ENCODE measurements around the gene SMLR1. TPM values are rescaled to one million over a fixed set of nuclear protein-coding genes. Genes with fewer than 3 reads are reported as not detected.

SMLR1 gene
- total and polyA plus RNA-seq, 7 donors: not detected

- no peaks in the 10 kb centered on the region for H3K4me1 ChIP-seq
- H3K27ac ChIP-seq: no peak overlapping the region
- H3K27me3 ChIP-seq (ENCODE audit: insufficient read depth in 3 of 3, low read length in 2 of 3): no peaks in the 10 kb centered on the region
- H3K4me3 ChIP-seq: no peak overlapping the region
- WGBS, 3 donors: 54 to 62% (median 57%) methylated on average over 7 of the region's 7 CpGs
- no peak for ATAC-seq
- no peaks in the 10 kb centered on the region for H3K9me3 ChIP-seq
- intact Hi-C loops (cut with DNase I): loop anchor here in 1 of 2 donors (10.0 kb wide), 1 partner anchor 522 kb away; no protein-coding TSS in a partner anchor
- H3K36me3 ChIP-seq (ENCODE audit: insufficient read depth in 1 of 2, low read depth in 1 of 2): no peaks in the 10 kb centered on the region
- DNase-seq: no peak
- TF ChIP-seq, protein P1, sequence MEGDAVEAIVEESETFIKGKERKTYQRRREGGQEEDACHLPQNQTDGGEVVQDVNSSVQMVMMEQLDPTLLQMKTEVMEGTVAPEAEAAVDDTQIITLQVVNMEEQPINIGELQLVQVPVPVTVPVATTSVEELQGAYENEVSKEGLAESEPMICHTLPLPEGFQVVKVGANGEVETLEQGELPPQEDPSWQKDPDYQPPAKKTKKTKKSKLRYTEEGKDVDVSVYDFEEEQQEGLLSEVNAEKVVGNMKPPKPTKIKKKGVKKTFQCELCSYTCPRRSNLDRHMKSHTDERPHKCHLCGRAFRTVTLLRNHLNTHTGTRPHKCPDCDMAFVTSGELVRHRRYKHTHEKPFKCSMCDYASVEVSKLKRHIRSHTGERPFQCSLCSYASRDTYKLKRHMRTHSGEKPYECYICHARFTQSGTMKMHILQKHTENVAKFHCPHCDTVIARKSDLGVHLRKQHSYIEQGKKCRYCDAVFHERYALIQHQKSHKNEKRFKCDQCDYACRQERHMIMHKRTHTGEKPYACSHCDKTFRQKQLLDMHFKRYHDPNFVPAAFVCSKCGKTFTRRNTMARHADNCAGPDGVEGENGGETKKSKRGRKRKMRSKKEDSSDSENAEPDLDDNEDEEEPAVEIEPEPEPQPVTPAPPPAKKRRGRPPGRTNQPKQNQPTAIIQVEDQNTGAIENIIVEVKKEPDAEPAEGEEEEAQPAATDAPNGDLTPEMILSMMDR (IDR thresholded peaks at IDR 0.05): no peak
Measured at GRCh38 chr6:130847001-130847910, 20.1 kb downstream of the SMLR1 start.

GRCh38 chr6:130848945-130849344 is 21.7 kb downstream of the SMLR1 start:
- Histone ChIP-seq H3K27me3 (ENCODE audit: insufficient read depth in 3 of 3, low read length in 2 of 3) (no peaks in the 10 kb centered on the region), H3K27ac (no peak overlapping the region), H3K4me1 (no peaks in the 10 kb centered on the region), H3K4me3 (no peak overlapping the region), H3K36me3 (ENCODE audit: insufficient read depth in 1 of 2, low read depth in 1 of 2) (no peaks in the 10 kb centered on the region), H3K9me3 (no peaks in the 10 kb centered on the region)
- intact Hi-C loops (cut with DNase I): loop anchor here in 1 of 2 donors (10.0 kb wide), 1 partner anchor 524 kb away; no protein-coding TSS in a partner anchor
- TF ChIP-seq, protein P1 (IDR thresholded peaks at IDR 0.05): no peak
- 83 to 89% (median 86%) methylated on average over 2 of the region's 2 CpGs for WGBS, 3 donors
- DNase-seq (no peak), ATAC-seq (no peak)

- TF ChIP-seq, protein P1 (IDR thresholded peaks at IDR 0.05): no peak
- DNase-seq (no peak), ATAC-seq (no peak)
- Histone ChIP-seq H3K4me3 (no peak overlapping the region), H3K4me1 (no peaks in the 10 kb centered on the region), H3K36me3 (ENCODE audit: insufficient read depth in 1 of 2, low read depth in 1 of 2) (no peaks in the 10 kb centered on the region), H3K27me3 (ENCODE audit: insufficient read depth in 3 of 3, low read length in 2 of 3) (no peaks in the 10 kb centered on the region), H3K27ac (no peak overlapping the region), H3K9me3 (no peaks in the 10 kb centered on the region)
- WGBS, 3 donors: 93 to 97% (median 96%) methylated on average over 1 of the region's 1 CpG
- intact Hi-C loops (cut with DNase I): loop anchor here in 1 of 2 donors (10.0 kb wide), 1 partner anchor 525 kb away; no protein-coding TSS in a partner anchor
Measured at GRCh38 chr6:130849594-130849993, 22.4 kb downstream of the SMLR1 start.

GRCh38 chr6:130851026-130851425 is 23.8 kb downstream of the SMLR1 start:
- H3K4me1 ChIP-seq: no peaks in the 10 kb centered on the region
- intact Hi-C loops (cut with DNase I): no loop called here
- no peak overlapping the region for H3K27ac ChIP-seq
- WGBS, 3 donors: 56 to 69% (median 60%) methylated on average over 1 of the region's 1 CpG
- ATAC-seq (no peak), DNase-seq (no peak)
- no peaks in the 10 kb centered on the region for H3K36me3 ChIP-seq (ENCODE audit: insufficient read depth in 1 of 2, low read depth in 1 of 2)
- H3K4me3 ChIP-seq: no peak overlapping the region
- TF ChIP-seq, protein P1 (IDR thresholded peaks at IDR 0.05): no peak
- H3K27me3 ChIP-seq (ENCODE audit: insufficient read depth in 3 of 3, low read length in 2 of 3): no peaks in the 10 kb centered on the region
- H3K9me3 ChIP-seq: no peaks in the 10 kb centered on the region

Data from psoas muscle (tissue), 8 donors.